ENCODE measurements around the gene ID2.

The ID2 gene

DNA sequence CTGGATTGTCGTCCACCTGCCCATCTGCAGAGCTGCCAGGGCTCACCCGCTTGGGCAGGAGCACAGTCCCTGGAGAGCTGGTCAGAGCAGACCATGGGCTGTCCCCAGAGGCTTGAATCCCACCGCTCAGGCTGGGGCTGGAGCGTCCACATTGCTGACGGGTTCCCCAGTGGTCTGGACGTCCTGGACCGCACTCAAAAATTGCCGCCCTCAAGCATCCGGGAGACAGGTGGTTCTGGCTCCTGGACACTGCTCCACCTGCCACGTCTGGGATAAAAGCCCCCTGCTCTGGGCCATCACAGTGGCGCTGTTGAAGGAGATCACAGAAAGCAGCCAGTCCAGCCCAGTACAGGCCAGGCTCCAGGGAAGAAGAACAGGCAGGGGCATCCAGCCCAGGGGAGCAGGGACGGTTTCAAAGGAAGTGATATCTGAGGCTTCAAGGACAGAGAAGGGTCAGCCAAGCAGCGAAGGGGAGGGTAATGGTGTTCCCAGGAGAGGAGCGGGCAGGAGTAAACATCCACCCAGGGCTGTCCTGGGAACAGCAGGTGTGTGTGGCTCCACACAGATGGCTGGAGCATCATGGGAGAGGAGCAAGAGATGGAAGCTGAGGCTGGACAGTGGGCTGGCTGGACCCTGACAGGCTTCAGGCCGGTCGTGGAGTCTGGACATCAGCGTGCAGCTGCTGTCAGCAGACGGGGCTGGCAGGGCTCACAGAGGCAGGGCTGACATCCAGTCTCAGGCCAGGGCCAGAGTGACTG, 21.9 kb upstream of the ID2 start:
- no peaks in the 10 kb centered on the region for H3K36me3 ChIP-seq (ENCODE audit: control insufficient read depth, insufficient read depth, low read length)
- no peak for DNase-seq (ENCODE audit: extremely low read depth, insufficient read length)
- no peak overlapping the region for H3K4me3 ChIP-seq (replicated peaks; ENCODE audit: low read depth, low read length)
- TF ChIP-seq, protein P1, sequence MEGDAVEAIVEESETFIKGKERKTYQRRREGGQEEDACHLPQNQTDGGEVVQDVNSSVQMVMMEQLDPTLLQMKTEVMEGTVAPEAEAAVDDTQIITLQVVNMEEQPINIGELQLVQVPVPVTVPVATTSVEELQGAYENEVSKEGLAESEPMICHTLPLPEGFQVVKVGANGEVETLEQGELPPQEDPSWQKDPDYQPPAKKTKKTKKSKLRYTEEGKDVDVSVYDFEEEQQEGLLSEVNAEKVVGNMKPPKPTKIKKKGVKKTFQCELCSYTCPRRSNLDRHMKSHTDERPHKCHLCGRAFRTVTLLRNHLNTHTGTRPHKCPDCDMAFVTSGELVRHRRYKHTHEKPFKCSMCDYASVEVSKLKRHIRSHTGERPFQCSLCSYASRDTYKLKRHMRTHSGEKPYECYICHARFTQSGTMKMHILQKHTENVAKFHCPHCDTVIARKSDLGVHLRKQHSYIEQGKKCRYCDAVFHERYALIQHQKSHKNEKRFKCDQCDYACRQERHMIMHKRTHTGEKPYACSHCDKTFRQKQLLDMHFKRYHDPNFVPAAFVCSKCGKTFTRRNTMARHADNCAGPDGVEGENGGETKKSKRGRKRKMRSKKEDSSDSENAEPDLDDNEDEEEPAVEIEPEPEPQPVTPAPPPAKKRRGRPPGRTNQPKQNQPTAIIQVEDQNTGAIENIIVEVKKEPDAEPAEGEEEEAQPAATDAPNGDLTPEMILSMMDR (IDR thresholded peaks at IDR 0.05; ENCODE audit: insufficient read depth, low read length, poor library complexity, severe bottlenecking), result no peak
- no peaks in the 10 kb centered on the region; the same call in 1 of the 2 replicates for H3K27me3 ChIP-seq (replicated peaks; ENCODE audit: control insufficient read depth, insufficient read depth, low read length)

DNA sequence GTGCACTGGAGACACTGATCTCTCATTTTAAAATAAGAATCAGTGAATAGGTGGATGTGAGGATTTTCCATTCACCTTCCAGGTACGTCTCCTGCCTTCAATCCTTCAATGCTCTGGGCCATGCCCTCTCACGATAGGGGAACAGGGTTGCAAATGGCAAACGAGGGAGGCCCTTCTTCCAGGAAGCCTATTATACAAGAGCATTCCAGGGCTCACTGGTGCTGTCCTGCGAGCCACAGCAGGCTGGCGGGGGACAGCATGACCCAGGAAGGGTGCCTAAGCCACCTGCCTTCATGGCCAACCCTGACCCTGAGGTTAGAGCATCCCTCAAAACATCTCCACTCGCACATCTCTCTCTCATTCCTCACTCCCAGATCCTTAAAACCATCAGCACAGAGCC, 20.6 kb upstream of the ID2 start:
- no peaks in the 10 kb centered on the region; the same call in none of the 2 replicates for H3K27me3 ChIP-seq (replicated peaks; ENCODE audit: control insufficient read depth, insufficient read depth, low read length)
- H3K36me3 ChIP-seq (ENCODE audit: control insufficient read depth, insufficient read depth, low read length), result no peaks in the 10 kb centered on the region
- TF ChIP-seq, protein P1 (IDR thresholded peaks at IDR 0.05; ENCODE audit: insufficient read depth, low read length, poor library complexity, severe bottlenecking), result no peak
- DNase-seq (ENCODE audit: extremely low read depth, insufficient read length), result no peak
- no peak overlapping the region for H3K4me3 ChIP-seq (replicated peaks; ENCODE audit: low read depth, low read length)

DNA sequence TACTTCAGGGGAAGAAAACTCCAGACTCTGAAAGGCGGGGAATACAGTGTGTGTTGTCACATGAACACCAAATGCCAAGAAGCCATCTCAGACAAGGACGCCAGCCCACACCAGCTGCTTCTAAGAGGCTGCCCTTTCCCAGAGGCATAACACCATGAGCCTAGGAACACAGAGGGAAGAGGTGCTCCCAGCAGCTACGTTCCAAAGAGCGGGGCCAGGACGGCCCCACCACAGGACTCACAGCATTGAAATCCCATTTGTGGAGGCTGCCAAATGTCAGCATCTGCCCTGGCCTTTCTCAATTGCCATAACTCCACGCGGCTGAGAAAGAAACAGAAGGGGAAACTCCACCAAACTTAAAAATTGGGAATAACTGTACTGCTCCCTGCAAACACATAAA, 20.1 kb upstream of the ID2 start:
- Histone ChIP-seq H3K36me3 (ENCODE audit: control insufficient read depth, insufficient read depth, low read length) (no peaks in the 10 kb centered on the region), H3K4me3 (replicated peaks; ENCODE audit: low read depth, low read length) (no peak overlapping the region), H3K27me3 (replicated peaks; ENCODE audit: control insufficient read depth, insufficient read depth, low read length) (no peaks in the 10 kb centered on the region; the same call in none of the 2 replicates)
- DNase-seq (ENCODE audit: extremely low read depth, insufficient read length), result no peak
- TF ChIP-seq, protein P1 (IDR thresholded peaks at IDR 0.05; ENCODE audit: insufficient read depth, low read length, poor library complexity, severe bottlenecking), result no peak

DNA sequence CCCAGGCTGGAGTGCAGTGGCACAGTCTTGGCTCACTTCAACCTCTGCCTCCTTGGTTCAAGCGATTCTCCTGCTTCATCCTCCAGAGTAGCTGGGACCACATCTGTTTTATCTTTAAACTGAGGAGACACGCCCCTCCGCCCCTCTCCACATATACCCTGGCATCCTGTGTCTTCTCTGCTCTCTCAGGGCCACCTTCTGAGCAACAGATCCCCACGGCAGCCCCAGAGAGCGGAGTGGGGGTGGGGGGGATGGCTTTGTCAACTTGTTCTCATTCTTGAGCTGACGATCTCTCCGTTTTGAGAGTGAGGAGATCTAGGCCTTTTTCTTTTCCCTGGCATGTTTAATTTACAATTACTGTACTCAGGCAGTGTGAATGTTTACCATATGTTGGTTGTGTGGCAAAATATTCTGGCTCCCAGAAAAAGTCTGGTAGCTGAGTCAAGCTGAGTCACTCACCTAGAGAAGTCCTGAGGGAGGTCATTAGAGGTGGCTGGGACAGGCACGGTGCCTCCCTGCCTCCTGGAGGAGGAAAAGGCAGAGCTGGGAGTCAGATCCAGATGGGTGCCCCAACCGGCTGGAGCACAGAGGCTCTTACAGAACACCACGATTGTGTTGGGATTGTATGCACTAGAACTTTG, 19.5 kb upstream of the ID2 start:
- no peak overlapping the region for H3K4me3 ChIP-seq (replicated peaks; ENCODE audit: low read depth, low read length)
- H3K27me3 ChIP-seq (replicated peaks; ENCODE audit: control insufficient read depth, insufficient read depth, low read length), result no peaks in the 10 kb centered on the region; the same call in none of the 2 replicates
- no peaks in the 10 kb centered on the region for H3K36me3 ChIP-seq (ENCODE audit: control insufficient read depth, insufficient read depth, low read length)
- DNase-seq (ENCODE audit: extremely low read depth, insufficient read length), result no peak
- TF ChIP-seq, protein P1 (IDR thresholded peaks at IDR 0.05; ENCODE audit: insufficient read depth, low read length, poor library complexity, severe bottlenecking), result no peak

DNA sequence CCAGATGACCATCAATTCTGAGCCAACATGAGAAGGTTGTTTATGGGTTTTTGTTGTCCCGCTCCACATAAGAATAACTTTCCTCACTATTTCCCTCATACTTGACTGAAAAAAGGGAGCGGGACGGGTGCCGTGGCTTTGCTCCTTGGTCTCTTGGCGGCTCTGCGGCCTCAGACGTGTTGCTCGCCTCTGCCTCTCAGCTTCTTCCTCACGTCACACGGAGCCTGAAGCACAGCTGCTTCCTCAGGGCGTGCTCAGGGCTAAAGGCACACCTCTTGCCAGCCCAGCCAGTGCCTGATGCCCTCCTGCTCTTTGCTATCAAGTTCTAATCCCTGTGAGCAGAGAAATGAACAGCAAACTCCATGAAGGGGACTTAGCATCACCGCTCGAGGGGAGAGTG, 17.9 kb upstream of the ID2 start:
- no peak for DNase-seq (ENCODE audit: extremely low read depth, insufficient read length)

More for the DNA sequence above, 17.9 kb upstream of the ID2 start:
- TF ChIP-seq, protein P1 (IDR thresholded peaks at IDR 0.05; ENCODE audit: insufficient read depth, low read length, poor library complexity, severe bottlenecking), result no peak
- Histone ChIP-seq H3K4me3 (replicated peaks; ENCODE audit: low read depth, low read length) (no peak overlapping the region), H3K36me3 (ENCODE audit: control insufficient read depth, insufficient read depth, low read length) (no peaks in the 10 kb centered on the region), H3K27me3 (replicated peaks; ENCODE audit: control insufficient read depth, insufficient read depth, low read length) (no peaks in the 10 kb centered on the region; the same call in none of the 2 replicates)

Measured in GM06990 (cell line).